NOMO-1 (cell line): ENCODE results near the gene UBA1.

Experiments
- DNase-seq, 2 experiments: peaks; one replicate each; lab custom pipeline; 2025; ENCODE audit not compliant: unreplicated experiment in 2 of 2; lab: John Stamatoyannopoulos, UW

Gene UBA1

GRCh38 chrX:47169726-47170515 is 23.7 kb upstream of the UBA1 start:
- DNase-seq = no peak

GRCh38 chrX:47170861-47171692 is 22.6 kb upstream of the UBA1 start:
- no peak for DNase-seq

GRCh38 chrX:47171996-47172395 is 21.6 kb upstream of the UBA1 start:
- DNase-seq = no peak

GRCh38 chrX:47172549-47172948 is 21.1 kb upstream of the UBA1 start:
- no peak for DNase-seq

- DNase-seq = no peak
Observed at GRCh38 chrX:47172971-47173792, 20.4 kb upstream of the UBA1 start.

GRCh38 chrX:47174376-47174775 is 19.3 kb upstream of the UBA1 start:
- DNase-seq = no peak

GRCh38 chrX:47174846-47175587 is 18.6 kb upstream of the UBA1 start:
- DNase-seq = no peak

GRCh38 chrX:47175588-47175980 is 18.0 kb upstream of the UBA1 start:
- no peak for DNase-seq

GRCh38 chrX:47176101-47176740 is 17.4 kb upstream of the UBA1 start:
- no peak for DNase-seq

- no peak for DNase-seq
Observed at GRCh38 chrX:47177079-47177478, 16.6 kb upstream of the UBA1 start.

GRCh38 chrX:47178337-47178736 is 15.3 kb upstream of the UBA1 start:
- no peak for DNase-seq

- no peak for DNase-seq
Observed at GRCh38 chrX:47179221-47179927, 14.3 kb upstream of the UBA1 start.

- no peak for DNase-seq
Observed at GRCh38 chrX:47179928-47180255, 13.7 kb upstream of the UBA1 start.

- no peak for DNase-seq
Observed at GRCh38 chrX:47180346-47180745, 13.3 kb upstream of the UBA1 start.

- no peak for DNase-seq
Observed at GRCh38 chrX:47181301-47181700, 12.3 kb upstream of the UBA1 start.

GRCh38 chrX:47182106-47182700 is 11.4 kb upstream of the UBA1 start:
- DNase-seq = no peak

GRCh38 chrX:47184486-47184885 is 9.1 kb upstream of the UBA1 start:
- DNase-seq = no peak

GRCh38 chrX:47185241-47185640 is 8.4 kb upstream of the UBA1 start:
- no peak for DNase-seq

- no peak for DNase-seq
Observed at GRCh38 chrX:47186096-47186740, 7.4 kb upstream of the UBA1 start.
